SK-N-SH (cell line): Measurements from ENCODE around the gene XPOT.

Experiments used
- EP300 ChIP-seq, 2 experiments: IDR thresholded peaks; 2 replicates each; pipeline versions ENCODE4 v1.4.0 to v1.6.1; 2012; ENCODE audit warnings: borderline replicate concordance in 1 of 2, low read depth in 1 of 2, low read length in 1 of 2
- EZH2phosphoT487 ChIP-seq: fragments of 200-600 bp; sonication (generic); IDR thresholded peaks from 2 replicates; pipeline ENCODE4 v1.6.1; 2017; ENCODE audit warnings: low read depth, mixed run types, mild to moderate bottlenecking, antibody characterized with exemption, moderate library complexity, borderline replicate concordance
- FOXM1 ChIP-seq: IDR thresholded peaks from 2 replicates; pipeline ENCODE4 v1.4.0; 2012; ENCODE audit warnings: low read depth, mild to moderate bottlenecking
- GABPA ChIP-seq: IDR thresholded peaks from 2 replicates; pipeline ENCODE4 v1.4.0; 2012; ENCODE audit warnings: low read depth, mild to moderate bottlenecking
- JUND ChIP-seq: IDR thresholded peaks from 2 replicates; pipeline ENCODE4 v1.4.0; 2012
- NRF1 ChIP-seq: IDR thresholded peaks from 2 replicates; pipeline ENCODE4 v1.6.1; 2012; ENCODE audit warnings: low read depth, mild to moderate bottlenecking, low read length
- POLR2AphosphoS5 ChIP-seq: IDR thresholded peaks from 2 replicates; pipeline ENCODE4 v1.6.1; 2012; ENCODE audit warnings: low read depth, low read length
- SMC3 ChIP-seq: IDR thresholded peaks from 2 replicates; pipeline ENCODE4 v1.6.1; 2012; ENCODE audit warnings: low read depth, low read length, improper control_type of control experiment
- YY1 ChIP-seq: IDR thresholded peaks from 2 replicates; pipeline ENCODE4 v1.4.0; 2012; ENCODE audit warnings: low read depth, mild to moderate bottlenecking
- TF ChIP-seq, protein P1 (sequence below): fragments of 200-600 bp; sonication (generic); IDR thresholded peaks from 2 replicates; pipeline ENCODE4 v1.6.1; 2017; ENCODE audit warnings: antibody characterized with exemption, mild to moderate bottlenecking, moderate library complexity
- TF ChIP-seq, protein P2 (sequence below): fragments of 150-350 bp; IDR thresholded peaks from 2 replicates; pipeline ENCODE4 v1.6.1; 2016; ENCODE audit warnings: mild to moderate bottlenecking, low read depth, low read length
- TF ChIP-seq, protein P3 (sequence below): fragments of 150-350 bp; IDR thresholded peaks from 2 replicates; pipeline ENCODE4 v1.6.1; 2017; ENCODE audit warnings: antibody characterized with exemption, low read length, low read depth, borderline replicate concordance

DNA sequence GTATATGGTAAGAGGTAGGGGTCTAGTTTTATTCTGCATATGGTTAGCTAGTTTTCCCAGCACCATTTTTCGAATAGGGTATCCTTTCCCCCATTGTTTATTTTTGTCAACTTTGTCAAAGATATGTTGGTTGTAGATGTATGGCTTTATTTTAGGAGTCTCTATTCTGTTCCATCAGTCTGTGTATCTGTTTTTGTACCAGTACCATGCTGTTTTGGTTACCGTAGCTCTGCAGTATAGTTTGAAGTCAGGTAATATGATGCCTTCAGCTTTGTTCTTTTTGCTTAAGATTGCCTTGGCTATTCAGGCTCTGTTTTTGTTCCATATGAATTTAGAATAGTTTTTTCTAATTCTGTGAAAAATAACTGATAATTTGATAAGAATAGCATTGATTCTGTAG lies 72.7 kb downstream of the XPOT start:
- TF ChIP-seq EP300 (IDR thresholded peaks at IDR 0.05; ENCODE audit: borderline replicate concordance in 1 of 2, low read depth in 1 of 2, low read length in 1 of 2): no peak
- TF ChIP-seq, protein P1, sequence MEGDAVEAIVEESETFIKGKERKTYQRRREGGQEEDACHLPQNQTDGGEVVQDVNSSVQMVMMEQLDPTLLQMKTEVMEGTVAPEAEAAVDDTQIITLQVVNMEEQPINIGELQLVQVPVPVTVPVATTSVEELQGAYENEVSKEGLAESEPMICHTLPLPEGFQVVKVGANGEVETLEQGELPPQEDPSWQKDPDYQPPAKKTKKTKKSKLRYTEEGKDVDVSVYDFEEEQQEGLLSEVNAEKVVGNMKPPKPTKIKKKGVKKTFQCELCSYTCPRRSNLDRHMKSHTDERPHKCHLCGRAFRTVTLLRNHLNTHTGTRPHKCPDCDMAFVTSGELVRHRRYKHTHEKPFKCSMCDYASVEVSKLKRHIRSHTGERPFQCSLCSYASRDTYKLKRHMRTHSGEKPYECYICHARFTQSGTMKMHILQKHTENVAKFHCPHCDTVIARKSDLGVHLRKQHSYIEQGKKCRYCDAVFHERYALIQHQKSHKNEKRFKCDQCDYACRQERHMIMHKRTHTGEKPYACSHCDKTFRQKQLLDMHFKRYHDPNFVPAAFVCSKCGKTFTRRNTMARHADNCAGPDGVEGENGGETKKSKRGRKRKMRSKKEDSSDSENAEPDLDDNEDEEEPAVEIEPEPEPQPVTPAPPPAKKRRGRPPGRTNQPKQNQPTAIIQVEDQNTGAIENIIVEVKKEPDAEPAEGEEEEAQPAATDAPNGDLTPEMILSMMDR: no peak
- no peak for TF ChIP-seq SMC3
- no peak for TF ChIP-seq JUND
- TF ChIP-seq POLR2AphosphoS5: no peak
- TF ChIP-seq, protein P2, sequence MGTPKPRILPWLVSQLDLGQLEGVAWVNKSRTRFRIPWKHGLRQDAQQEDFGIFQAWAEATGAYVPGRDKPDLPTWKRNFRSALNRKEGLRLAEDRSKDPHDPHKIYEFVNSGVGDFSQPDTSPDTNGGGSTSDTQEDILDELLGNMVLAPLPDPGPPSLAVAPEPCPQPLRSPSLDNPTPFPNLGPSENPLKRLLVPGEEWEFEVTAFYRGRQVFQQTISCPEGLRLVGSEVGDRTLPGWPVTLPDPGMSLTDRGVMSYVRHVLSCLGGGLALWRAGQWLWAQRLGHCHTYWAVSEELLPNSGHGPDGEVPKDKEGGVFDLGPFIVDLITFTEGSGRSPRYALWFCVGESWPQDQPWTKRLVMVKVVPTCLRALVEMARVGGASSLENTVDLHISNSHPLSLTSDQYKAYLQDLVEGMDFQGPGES: no peak
- TF ChIP-seq, protein P3, sequence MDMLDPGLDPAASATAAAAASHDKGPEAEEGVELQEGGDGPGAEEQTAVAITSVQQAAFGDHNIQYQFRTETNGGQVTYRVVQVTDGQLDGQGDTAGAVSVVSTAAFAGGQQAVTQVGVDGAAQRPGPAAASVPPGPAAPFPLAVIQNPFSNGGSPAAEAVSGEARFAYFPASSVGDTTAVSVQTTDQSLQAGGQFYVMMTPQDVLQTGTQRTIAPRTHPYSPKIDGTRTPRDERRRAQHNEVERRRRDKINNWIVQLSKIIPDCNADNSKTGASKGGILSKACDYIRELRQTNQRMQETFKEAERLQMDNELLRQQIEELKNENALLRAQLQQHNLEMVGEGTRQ: no peak
- TF ChIP-seq YY1: no peak
- TF ChIP-seq FOXM1: no peak
- no peak for TF ChIP-seq EZH2phosphoT487
- no peak for TF ChIP-seq GABPA
- TF ChIP-seq NRF1: no peak
